D721Med (cell line): ENCODE data around the gene ZNF74.
"Not testable (repeated sequence)": the region's sequence is repeated elsewhere in the genome, so short reads cannot be mapped to it uniquely, and the experiment has no call there.

Experiments used
- DNase-seq: peaks from one replicate; pipeline ENCODE4 v3.0.0; 2011; ENCODE audit warnings: low spot score; ENCODE audit not compliant: insufficient read length
- FAIRE-seq: peaks from 2 replicates; lab custom pipeline; 2011; peaks lifted over from hg19 to GRCh38; lab: Jason Lieb, UNC
- CTCF ChIP-seq: IDR thresholded peaks from 2 replicates; pipeline ENCODE4 v1.5.1; 2012; ENCODE audit warnings: mild to moderate bottlenecking, control low read depth; ENCODE audit not compliant: insufficient read depth; ENCODE audit errors: missing control alignments

ZNF74 gene

DNA sequence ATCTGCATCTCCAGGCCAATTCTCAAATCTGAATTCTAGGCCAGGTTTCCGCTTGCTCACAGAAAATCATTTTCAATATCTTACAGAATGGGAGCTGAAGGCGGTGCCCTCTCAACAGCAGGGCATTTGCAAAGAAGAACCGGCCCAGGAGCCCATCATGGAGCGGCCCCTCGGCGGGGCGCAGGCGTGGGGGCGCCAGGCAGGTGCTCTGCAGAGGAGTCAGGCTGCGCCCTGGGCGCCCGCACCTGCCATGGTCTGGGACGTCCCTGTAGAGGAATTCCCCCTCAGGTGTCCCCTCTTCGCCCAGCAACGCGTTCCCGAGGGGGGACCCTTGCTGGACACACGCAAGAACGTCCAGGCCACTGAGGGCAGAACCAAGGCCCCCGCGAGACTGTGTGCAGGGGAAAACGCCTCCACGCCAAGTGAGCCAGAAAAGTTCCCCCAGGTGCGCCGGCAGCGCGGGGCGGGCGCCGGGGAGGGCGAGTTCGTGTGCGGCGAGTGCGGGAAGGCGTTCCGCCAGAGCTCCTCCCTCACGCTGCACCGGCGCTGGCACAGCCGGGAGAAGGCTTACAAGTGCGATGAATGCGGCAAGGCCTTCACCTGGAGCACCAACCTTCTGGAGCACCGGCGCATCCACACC, 11.5 kb downstream of the ZNF74 start:
- no peak for FAIRE-seq
- no peak for DNase-seq
- TF ChIP-seq CTCF = no peak

DNA sequence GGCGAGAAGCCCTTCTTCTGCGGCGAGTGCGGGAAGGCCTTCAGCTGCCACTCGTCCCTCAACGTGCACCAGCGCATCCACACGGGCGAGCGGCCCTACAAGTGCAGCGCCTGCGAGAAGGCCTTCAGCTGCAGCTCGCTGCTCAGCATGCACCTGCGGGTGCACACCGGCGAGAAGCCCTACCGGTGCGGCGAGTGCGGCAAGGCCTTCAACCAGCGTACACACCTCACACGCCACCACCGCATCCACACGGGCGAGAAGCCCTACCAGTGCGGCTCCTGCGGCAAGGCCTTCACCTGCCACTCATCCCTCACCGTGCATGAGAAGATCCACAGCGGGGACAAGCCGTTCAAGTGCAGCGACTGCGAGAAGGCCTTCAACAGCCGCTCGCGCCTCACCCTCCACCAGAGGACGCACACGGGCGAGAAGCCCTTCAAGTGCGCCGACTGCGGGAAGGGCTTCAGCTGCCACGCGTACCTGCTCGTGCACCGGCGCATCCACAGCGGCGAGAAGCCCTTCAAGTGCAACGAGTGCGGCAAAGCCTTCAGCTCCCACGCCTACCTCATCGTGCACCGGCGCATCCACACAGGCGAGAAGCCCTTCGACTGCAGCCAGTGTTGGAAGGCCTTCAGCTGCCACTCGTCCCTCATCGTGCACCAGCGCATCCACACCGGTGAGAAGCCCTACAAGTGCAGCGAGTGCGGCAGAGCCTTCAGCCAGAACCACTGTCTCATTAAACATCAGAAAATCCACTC, 12.2 kb downstream of the ZNF74 start:
- TF ChIP-seq CTCF = no peak
- FAIRE-seq (no peak), DNase-seq (no peak)

DNA sequence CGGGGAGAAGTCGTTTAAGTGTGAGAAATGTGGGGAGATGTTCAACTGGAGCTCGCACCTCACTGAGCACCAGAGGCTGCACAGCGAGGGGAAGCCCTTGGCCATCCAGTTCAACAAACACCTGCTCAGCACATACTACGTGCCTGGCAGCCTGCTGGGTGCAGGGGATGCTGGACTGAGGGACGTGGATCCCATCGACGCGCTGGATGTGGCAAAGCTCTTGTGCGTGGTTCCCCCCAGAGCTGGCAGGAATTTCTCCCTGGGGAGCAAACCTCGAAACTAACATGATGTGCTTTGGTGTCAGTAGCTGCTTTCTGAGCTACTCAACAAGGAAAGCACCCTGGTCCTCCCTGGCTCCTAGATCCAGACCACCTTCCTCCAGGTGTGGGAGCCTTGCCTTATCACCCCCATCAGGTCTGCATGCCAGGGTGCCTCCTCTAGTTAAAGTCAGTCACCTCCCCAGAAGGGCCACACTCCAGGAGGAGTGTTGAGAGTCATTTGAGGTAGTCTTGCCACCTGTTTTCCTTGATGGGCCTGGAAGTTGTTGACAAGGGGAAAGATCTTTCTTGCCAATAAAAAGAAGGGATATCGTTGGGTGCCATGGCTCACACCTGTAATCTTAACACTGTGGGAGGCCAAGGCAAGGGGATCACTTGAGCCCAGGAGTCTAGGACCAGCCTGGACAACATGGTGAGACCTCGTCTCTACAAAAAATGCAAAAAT, 12.9 kb downstream of the ZNF74 start:
- no peak for DNase-seq
- no peak for TF ChIP-seq CTCF
- no peak for FAIRE-seq

GRCh38 chr22:20407829-20408228, 13.9 kb downstream of the ZNF74 start:
- no peak for DNase-seq
- FAIRE-seq = no peak
- no peak for TF ChIP-seq CTCF

DNA sequence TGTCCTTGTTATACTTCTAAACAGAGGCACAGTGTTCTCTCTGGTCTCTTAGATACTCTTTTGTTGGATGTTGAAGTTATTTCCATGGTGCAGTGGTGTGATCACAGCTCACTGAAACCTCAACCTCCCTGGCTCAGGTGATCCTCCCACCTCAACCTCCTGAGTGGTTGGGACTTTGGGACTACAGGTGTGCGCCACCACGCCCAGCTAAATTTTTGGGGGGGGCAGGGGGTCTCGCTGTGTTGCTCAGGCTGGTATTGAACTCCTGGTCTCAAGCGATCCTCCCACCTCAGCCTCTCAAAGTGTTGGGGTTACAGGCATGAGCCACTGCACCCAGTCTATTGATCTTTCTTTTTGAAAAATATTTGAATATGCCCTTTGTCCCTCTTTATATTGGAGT, 14.9 kb downstream of the ZNF74 start:
- DNase-seq (no peak), FAIRE-seq (no peak)
- no peak for TF ChIP-seq CTCF

GRCh38 chr22:20409385-20409784, 15.4 kb downstream of the ZNF74 start:
- FAIRE-seq, DNase-seq: not testable (repeated sequence)

DNA sequence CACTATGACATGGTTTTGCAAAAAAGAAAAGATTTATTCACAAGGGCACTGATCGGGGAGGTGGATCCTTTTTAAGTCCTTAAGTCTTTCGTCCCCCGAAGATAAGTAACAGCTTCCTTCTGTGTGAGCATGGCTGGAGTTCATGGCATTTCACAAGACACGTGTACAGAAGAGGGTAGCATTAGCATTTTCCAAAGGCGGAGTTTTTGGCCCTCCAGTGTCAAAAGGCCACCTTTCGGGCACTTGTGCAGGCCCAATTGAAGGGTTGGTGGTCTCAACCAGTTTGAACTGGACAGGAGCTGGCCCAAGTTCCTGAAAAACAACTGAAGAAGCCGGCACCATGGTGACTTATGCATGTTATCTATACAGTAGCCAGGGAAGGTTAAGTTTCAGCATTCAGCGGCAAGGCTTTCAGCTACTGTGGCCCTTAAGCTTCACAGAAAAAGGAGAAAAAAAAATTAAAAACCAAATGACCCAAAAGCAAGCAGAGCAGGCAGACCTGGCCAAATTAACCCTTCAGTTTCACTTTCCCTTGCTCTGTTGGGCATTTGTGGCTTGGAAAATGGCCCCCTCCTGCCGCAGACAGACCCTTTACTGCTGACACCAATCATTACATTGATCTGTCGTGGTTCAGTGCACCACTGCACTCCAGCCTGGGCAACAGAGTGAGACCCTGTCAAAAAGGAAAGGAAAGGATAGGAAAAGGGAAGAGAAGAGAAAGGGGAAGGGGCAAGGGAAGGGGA, 18.7 kb downstream of the ZNF74 start:
- FAIRE-seq (no peak), DNase-seq (no peak)
- TF ChIP-seq CTCF = no peak
